ENCODE measurements around the gene HMGN4. TPM values are rescaled to one million over a fixed set of nuclear protein-coding genes. Genes with fewer than 3 reads are reported as not detected.

HMGN4 gene
- total RNA-seq, 1 donor from 2014 or later = 20.6 TPM

- Histone ChIP-seq H3K4me1 (no peaks in the 10 kb centered on the region), H3K27me3 (no peaks in the 10 kb centered on the region), H3K4me3 (no peak overlapping the region), H3K9me3 (peaks cover 0 to 17% of the 10 kb centered on the region in 2 donors), H3K27ac (no peak overlapping the region), H3K36me3 (no peaks in the 10 kb centered on the region)
- DNase-seq (ENCODE audit: low spot score in 2 of 2) = no peak
- TF ChIP-seq CTCF (IDR thresholded peaks at IDR 0.05) = no peak
- intact Hi-C loops (cut with DNase I) = no loop called here
Measured at GRCh38 chr6:26578741-26579140, 40.6 kb downstream of the HMGN4 start.

DNA sequence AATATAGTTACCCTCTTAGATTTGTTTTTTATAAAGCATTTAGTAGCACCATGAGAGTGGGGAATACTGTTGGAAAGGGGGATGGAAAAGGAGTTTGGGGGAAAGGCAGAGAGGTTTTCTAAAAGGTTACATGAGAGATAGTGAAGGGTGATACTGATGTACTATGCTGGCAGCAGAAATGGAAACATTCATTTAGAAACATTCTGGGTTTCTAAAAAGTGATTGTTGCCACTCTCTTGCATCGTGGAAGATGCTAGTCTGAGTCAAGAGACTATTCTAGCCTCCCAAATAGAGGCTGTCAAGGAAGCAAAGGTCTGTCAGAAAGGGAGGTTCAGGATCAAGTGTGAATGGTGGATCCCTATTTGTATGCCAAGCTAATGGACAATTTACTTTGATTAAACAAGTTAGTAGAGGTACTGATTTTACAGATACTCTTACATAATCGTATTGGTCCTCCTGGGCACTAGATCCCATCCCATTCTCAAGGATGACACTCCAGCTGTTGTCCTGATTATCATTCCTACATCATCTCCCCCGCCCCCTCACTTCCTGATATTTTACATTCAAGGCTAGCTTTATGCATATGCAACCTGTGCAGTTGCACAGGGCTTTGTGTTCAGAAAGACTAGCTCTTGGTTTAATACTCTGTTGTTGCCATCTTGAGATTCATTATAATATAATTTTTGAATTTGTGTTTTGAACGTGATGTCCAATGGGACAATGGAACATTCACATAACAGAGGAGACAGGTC, 43.2 kb downstream of the HMGN4 start:
- no peaks in the 10 kb centered on the region for H3K27me3 ChIP-seq
- H3K27ac ChIP-seq = no peak overlapping the region
- H3K4me1 ChIP-seq = no peaks in the 10 kb centered on the region
- H3K4me3 ChIP-seq = no peak overlapping the region
- DNase-seq (ENCODE audit: low spot score in 2 of 2) = no peak
- H3K36me3 ChIP-seq = no peaks in the 10 kb centered on the region
- intact Hi-C loops (cut with DNase I) = no loop called here
- TF ChIP-seq CTCF (IDR thresholded peaks at IDR 0.05) = no peak
- peaks cover 0 to 17% of the 10 kb centered on the region in 2 donors for H3K9me3 ChIP-seq

DNA sequence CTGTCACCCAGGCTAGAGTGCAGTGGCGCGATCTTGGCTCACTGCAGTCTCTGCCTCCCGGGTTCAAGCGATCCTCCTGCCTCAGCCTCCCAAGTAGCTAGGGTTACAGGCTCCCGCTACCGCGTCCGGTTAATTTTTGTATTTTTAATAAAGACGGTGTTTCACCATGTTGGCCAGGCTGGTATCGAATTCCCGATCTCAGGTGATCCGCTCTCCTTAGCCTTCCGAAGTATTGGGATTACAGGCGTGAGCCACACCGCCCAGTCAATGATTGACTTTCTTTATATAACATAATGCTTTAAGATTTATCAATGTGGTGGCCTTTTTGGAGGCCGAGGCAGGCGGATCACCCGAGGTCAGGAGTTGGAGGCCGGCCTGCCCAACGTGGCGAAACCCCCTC, 50.8 kb downstream of the HMGN4 start:
- no peak overlapping the region for H3K4me3 ChIP-seq
- intact Hi-C loops (cut with DNase I) = no loop called here
- DNase-seq (ENCODE audit: low spot score in 2 of 2) = no peak
- H3K4me1 ChIP-seq = no peaks in the 10 kb centered on the region
- H3K27ac ChIP-seq = no peak overlapping the region
- TF ChIP-seq CTCF (IDR thresholded peaks at IDR 0.05) = no peak
- H3K9me3 ChIP-seq = no peaks in the 10 kb centered on the region
- no peaks in the 10 kb centered on the region for H3K36me3 ChIP-seq
- H3K27me3 ChIP-seq = peaks cover 22% of the 10 kb centered on the region

DNA sequence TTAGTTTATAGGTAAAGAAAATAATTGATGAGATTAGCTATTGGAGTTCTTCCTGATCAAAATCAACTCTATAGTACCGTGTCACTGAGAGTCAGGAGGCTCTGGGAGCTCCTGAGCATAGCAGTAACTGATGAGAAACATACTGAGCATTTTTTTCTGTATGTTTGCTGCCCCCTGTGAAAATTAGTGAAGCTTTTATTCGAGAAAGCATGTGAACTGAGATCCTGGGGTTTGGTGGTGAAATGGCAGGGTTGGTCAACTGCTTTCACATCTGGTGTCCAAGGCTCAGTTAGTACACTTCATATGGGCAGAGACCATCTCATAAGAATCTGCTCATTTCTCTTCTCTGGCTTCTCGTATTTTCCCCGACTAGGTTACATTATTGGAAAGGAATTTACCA, 54.5 kb downstream of the HMGN4 start:
- no peak overlapping the region for H3K4me3 ChIP-seq
- TF ChIP-seq CTCF (IDR thresholded peaks at IDR 0.05) = no peak

DNA sequence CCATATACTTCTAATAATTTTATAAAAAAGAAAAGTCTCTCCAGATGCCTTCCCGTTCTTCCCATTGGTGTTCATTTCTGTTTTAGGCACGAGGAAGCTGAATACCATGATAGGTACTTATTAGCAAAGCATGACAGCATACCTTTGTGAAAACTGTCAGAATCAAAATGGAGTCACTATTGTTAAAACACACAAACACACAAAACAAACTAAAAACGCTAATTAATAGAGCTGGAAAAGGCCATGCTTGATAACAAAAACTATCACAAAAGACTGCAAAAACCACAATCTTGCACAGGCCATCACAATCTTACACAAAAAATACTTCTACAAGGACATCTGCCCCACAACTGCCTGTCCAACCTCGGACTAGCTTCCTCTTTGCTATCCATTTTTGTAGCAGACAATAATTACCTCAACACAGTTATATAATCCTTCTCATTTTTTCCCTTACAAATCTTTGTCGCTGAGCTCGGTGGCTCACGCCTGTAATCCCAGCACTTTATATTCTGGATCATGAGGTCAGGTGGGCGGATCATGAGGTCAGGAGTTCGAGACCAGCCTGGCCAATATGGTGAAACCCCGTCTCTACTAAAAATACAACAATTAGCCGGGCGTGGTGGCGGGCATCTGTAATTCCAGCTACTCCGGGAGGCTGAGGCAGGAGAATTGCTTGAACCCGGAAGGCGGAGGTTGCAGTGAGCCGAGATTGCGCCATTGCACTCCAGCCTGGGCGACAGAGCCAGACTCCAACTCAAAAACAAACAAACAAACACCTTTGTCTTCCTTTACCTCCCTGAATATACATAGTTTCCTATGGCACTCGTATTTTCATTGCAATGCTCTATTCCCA, 55.3 kb downstream of the HMGN4 start:
- no peak for TF ChIP-seq CTCF (IDR thresholded peaks at IDR 0.05)
- Histone ChIP-seq H3K9me3 (no peaks in the 10 kb centered on the region), H3K27me3 (peaks cover 18% of the 10 kb centered on the region), H3K27ac (no peak overlapping the region), H3K4me3 (no peak overlapping the region), H3K36me3 (peaks cover 6 to 7% of the 10 kb centered on the region in 2 donors), H3K4me1 (peaks cover 4 to 6% of the 10 kb centered on the region in 2 donors)
- intact Hi-C loops (cut with DNase I) = loop anchor here (2.0 to 10.0 kb wide), 5 partner anchors 73 to 1271 kb away; partner anchors contain the start of gene ZNF184
- no peak for DNase-seq (ENCODE audit: low spot score in 2 of 2)

More for the DNA sequence above, 54.5 kb downstream of the HMGN4 start:
- Histone ChIP-seq H3K36me3 (no peaks in the 10 kb centered on the region), H3K27ac (no peak overlapping the region), H3K4me1 (peaks cover 2% of the 10 kb centered on the region in 2 donors), H3K9me3 (no peaks in the 10 kb centered on the region), H3K27me3 (peaks cover 22% of the 10 kb centered on the region)
- intact Hi-C loops (cut with DNase I) = loop anchor here (10.0 kb wide), 4 partner anchors 882 to 1272 kb away; partner anchors contain the start of gene ZNF184
- DNase-seq (ENCODE audit: low spot score in 2 of 2) = no peak

Measured in ascending aorta (tissue), 2 donors.